Activated naive CD4-positive, alpha-beta T cell (primary cell): Measurements from ENCODE around the gene ABCC4.

ENCODE experiments used
- DNase-seq, 4 experiments: peaks; one replicate each; lab custom pipeline; 2025; lab: John Stamatoyannopoulos, UW

ABCC4 gene

DNA sequence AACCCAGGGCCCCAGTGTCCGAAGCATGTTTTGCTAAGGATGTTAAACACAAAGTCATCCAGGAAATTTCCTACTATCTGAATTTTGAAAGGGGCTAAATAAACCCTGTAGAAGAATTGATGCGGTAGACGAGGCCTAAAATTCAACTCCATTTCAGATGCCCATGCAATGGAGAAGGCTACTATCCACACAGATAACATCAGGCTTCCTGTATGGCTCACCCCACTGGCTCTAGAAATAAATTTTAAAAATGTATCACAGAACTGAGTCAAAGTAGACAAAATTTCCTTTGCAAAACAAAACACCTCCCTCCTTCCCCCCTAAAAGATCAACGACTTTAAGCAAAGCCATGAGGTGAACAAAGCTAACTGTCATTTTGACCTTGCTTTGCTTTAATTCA is 188.4 kb downstream of the ABCC4 start:
- DNase-seq: no peak

DNA sequence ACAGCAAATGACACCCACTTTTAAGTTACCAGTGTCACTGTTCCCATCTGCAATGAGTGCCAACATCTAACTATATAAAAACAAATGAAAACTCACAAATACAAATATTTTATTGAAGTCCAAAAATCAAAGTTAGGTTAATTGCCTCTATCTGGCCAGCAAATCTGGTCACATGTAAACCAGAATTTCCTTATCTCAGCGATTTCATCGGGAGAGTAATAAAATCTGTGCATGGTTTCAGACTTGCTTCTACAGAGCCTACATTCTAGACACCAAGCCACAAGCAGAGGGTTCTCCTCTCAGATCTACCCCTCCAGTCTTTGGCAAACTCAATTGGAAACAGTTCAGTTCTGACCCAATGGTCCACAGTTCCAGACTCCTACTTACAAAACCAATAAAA is 189.6 kb downstream of the ABCC4 start:
- no peak for DNase-seq

DNA sequence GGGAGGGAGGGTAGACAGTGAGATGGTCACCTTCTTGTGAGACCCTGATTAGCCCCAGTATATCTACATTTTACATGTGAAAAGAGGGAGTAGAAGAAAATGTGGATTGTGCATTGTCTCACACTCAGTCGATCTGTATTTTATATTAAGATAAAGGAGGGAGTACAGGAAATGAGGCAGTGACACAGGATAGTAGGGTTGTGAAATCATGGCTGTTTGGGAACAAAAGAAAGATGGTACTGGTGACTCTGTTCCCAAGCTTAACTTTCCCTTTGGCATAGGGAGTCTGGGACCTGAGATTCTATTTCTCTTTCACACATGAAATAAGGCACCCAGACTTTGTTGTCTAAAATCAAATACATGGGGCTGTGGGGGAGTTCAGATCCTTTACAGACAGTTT is 194.7 kb downstream of the ABCC4 start:
- DNase-seq: no peak

- DNase-seq: no peak
Measured at GRCh38 chr13:95100525-95101433, 200.5 kb downstream of the ABCC4 start.

DNA sequence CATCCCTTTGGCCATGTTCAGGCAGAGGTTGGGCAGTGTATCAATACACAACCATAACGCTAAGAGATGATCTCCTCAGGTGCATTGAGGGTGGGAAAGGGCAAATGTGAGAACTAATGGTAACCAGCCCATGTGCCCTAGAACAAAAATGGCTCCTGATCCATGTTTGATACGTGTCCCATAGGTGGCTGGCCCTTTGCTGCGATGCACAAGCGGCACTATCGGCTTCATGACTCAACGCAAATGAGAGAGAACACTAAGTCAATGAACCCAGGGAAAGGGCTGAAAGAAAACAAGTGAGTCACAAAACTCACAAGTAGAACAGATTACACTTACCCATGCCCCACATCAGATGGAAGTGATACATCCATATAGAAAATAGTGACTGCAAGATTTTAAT is 201.7 kb downstream of the ABCC4 start:
- no peak for DNase-seq

DNA sequence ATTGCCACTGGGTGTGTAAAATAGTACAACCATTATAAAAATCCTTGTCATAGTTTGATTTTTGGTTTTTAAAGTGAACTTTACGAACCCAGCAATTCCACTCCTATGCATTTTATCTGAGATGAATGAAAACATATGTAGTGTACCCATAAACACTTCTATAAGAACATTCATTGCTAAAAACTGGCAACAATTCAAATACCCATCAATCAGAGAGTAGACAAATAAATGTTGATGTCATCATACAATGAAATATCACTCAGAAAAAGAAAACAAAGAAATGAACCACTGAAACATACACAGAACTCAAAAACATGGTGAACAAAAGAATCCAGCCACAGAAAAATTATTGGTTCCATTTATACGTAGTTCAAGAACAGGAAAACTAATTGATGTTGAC is 202.3 kb downstream of the ABCC4 start:
- DNase-seq: no peak

GRCh38 chr13:95091755-95092154 is 209.5 kb downstream of the ABCC4 start:
- DNase-seq: no peak

- DNase-seq: no peak
Measured at GRCh38 chr13:95087746-95088305, 213.4 kb downstream of the ABCC4 start.

- DNase-seq: no peak
Measured at GRCh38 chr13:95086761-95087160, 214.5 kb downstream of the ABCC4 start.

GRCh38 chr13:95083758-95084157 is 217.5 kb downstream of the ABCC4 start:
- no peak for DNase-seq

GRCh38 chr13:95083066-95083465 is 218.2 kb downstream of the ABCC4 start:
- DNase-seq: no peak

- DNase-seq: no peak
Measured at GRCh38 chr13:95075506-95075905, 225.7 kb downstream of the ABCC4 start.

- DNase-seq: no peak
Measured at GRCh38 chr13:95074820-95075219, 226.4 kb downstream of the ABCC4 start.

DNA sequence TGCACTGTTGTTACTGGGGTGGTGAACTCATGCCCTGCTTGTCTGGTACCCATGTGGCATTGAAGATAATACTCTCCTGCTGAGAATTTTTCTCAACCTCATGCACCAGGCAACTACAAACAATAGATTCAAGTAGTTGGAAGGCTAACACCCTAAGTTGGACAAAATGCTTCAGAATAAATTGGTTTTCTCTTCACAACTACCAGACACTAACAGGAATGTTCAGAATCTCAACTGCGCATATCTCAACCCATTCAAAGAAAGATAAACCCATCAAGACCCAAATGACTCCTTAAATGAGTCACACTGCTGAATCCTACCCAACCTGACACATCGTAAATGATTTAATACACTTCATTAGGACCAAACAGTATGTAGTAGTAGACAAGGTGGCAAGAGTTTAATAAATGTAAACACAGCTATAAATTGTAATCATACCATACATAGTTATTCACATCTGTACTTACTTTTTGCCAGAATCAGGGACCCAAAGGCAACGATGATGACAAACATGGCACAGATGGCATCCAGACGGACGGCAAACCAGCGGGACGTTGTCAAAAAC is 227.4 kb downstream of the ABCC4 start:
- DNase-seq: no peak

GRCh38 chr13:95067303-95067702 is 233.9 kb downstream of the ABCC4 start:
- DNase-seq: no peak

GRCh38 chr13:95060014-95060519 is 241.2 kb downstream of the ABCC4 start:
- no peak for DNase-seq

GRCh38 chr13:95059306-95059705 is 241.9 kb downstream of the ABCC4 start:
- no peak for DNase-seq

GRCh38 chr13:95058680-95059079 is 242.6 kb downstream of the ABCC4 start:
- DNase-seq: no peak

DNA sequence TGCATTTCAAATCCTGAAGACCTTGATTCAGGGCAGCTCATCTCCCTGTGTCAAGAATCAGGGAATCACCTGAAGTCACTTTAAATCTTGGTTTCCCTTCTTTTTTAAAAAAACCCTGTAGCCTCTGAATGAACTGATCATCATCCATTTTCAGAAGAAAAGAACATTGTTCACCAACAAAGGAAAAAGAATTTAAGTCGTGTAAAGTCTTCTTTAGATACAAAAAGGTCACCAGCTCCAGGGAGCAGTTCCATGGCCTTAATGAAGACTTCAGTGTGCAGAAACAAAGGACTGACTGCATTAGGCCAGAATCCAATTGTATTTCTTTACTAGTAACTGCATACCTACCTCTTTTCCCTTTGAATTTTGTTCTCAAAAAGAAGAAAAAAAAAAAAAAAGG is 245.0 kb downstream of the ABCC4 start:
- no peak for DNase-seq

- no peak for DNase-seq
Measured at GRCh38 chr13:95050800-95051615, 250.2 kb downstream of the ABCC4 start.

GRCh38 chr13:95049772-95050171 is 251.5 kb downstream of the ABCC4 start:
- DNase-seq: no peak
